ENCODE measurements around the gene CYP2R1.

DNA sequence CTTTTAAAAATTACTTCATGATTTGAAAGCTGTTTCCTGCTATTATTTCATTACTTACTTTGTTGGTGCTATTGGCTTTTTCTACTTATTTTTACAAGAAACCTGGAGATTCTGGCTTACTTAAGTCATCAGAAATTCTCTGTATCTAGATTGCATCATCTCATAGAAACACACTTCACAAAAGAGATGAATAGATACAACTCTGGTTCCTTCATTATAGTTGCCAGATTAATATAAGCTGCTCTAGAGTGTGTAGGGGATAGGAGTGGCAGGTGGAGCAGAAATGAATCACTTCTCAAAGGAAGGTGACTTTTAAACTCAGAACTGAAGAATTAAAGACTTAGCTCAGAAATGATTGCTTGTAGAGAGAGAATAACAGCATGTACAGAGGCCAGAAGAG, 20.0 kb downstream of the CYP2R1 start:
- TF ChIP-seq, protein P1, sequence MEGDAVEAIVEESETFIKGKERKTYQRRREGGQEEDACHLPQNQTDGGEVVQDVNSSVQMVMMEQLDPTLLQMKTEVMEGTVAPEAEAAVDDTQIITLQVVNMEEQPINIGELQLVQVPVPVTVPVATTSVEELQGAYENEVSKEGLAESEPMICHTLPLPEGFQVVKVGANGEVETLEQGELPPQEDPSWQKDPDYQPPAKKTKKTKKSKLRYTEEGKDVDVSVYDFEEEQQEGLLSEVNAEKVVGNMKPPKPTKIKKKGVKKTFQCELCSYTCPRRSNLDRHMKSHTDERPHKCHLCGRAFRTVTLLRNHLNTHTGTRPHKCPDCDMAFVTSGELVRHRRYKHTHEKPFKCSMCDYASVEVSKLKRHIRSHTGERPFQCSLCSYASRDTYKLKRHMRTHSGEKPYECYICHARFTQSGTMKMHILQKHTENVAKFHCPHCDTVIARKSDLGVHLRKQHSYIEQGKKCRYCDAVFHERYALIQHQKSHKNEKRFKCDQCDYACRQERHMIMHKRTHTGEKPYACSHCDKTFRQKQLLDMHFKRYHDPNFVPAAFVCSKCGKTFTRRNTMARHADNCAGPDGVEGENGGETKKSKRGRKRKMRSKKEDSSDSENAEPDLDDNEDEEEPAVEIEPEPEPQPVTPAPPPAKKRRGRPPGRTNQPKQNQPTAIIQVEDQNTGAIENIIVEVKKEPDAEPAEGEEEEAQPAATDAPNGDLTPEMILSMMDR (IDR thresholded peaks at IDR 0.05; ENCODE audit: low read depth, low read length, poor library complexity, severe bottlenecking) = no peak
- TF ChIP-seq EZH2phosphoT487 (IDR thresholded peaks at IDR 0.05; ENCODE audit: borderline replicate concordance, low read length) = no peak
